ENCODE measurements around the gene DUSP16. TPM values are rescaled to one million over a fixed set of nuclear protein-coding genes. Genes with fewer than 3 reads are reported as not detected.
A peak's percentile ranks its signal among the peaks of the same experiment; 100 is the strongest.
"Not testable (repeated sequence)": the region's sequence is repeated elsewhere in the genome, so short reads cannot be mapped to it uniquely, and the experiment has no call there.

DUSP16 gene
- total RNA-seq, 1 donor from 2014 or later = 16.4 TPM

DNA sequence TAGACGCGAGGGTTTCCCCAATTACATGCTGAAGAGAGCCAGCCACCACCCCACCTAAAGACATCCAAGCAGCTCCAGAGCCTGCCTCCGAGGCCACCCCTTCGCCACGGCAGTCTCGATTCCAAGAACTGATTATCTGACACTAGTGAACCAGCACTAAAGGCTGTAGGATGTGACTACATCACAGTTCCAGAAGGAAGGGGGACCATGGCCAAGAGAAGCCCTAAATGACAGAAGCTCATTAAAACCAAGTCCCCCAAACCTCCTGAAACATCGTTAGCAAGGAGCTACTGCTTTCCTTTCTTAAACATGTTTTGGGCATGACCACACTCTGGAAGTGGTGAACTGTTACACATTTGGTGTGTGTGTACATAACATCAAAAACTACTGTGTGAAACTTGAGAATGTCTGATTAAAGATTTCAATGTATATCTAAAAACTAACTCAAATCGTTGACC is 88.2 kb downstream of the DUSP16 start:
- Histone ChIP-seq H3K27ac (replicated peaks) (peak overlapping the region; percentile 68), H3K36me3 (peaks cover 32% of the 10 kb centered on the region), H3K4me1 (peaks cover 17% of the 10 kb centered on the region), H3K4me3 (no peak overlapping the region), H3K9me3 (replicated peaks) (no peaks in the 10 kb centered on the region), H3K27me3 (ENCODE audit: low read depth) (no peaks in the 10 kb centered on the region)
- no peak for TF ChIP-seq CTCF (IDR thresholded peaks at IDR 0.05; ENCODE audit: borderline replicate concordance)
- DNase-seq = no peak
- intact Hi-C loops (cut with micrococcal nuclease) = no loop called here

DNA sequence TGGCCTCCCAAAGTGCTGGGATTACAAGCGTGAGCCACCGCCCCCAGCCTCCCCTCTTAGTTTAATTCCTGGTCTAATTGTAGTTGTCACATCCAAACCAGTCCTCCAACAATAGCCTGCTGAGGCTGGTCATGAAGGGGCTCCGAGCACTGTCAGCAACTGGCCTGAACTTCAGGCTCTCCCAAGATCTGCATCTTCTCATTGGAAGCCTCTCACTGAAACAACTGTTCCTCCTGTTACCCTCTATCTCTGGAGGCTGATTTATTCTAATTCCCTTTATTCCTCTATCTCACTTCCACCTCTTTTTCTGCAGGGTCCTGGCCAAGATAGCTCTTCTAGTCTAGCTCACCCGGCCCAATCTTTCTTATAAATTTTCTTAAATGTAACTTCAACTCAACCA is 89.4 kb downstream of the DUSP16 start:
- DNase-seq = no peak
- intact Hi-C loops (cut with micrococcal nuclease) = no loop called here
- Histone ChIP-seq H3K9me3 (replicated peaks) (no peaks in the 10 kb centered on the region), H3K4me3 (no peak overlapping the region), H3K4me1 (peaks cover 17% of the 10 kb centered on the region), H3K27ac (replicated peaks) (no peak overlapping the region), H3K36me3 (peaks cover 23% of the 10 kb centered on the region), H3K27me3 (ENCODE audit: low read depth) (no peaks in the 10 kb centered on the region)
- TF ChIP-seq CTCF (IDR thresholded peaks at IDR 0.05; ENCODE audit: borderline replicate concordance) = no peak

DNA sequence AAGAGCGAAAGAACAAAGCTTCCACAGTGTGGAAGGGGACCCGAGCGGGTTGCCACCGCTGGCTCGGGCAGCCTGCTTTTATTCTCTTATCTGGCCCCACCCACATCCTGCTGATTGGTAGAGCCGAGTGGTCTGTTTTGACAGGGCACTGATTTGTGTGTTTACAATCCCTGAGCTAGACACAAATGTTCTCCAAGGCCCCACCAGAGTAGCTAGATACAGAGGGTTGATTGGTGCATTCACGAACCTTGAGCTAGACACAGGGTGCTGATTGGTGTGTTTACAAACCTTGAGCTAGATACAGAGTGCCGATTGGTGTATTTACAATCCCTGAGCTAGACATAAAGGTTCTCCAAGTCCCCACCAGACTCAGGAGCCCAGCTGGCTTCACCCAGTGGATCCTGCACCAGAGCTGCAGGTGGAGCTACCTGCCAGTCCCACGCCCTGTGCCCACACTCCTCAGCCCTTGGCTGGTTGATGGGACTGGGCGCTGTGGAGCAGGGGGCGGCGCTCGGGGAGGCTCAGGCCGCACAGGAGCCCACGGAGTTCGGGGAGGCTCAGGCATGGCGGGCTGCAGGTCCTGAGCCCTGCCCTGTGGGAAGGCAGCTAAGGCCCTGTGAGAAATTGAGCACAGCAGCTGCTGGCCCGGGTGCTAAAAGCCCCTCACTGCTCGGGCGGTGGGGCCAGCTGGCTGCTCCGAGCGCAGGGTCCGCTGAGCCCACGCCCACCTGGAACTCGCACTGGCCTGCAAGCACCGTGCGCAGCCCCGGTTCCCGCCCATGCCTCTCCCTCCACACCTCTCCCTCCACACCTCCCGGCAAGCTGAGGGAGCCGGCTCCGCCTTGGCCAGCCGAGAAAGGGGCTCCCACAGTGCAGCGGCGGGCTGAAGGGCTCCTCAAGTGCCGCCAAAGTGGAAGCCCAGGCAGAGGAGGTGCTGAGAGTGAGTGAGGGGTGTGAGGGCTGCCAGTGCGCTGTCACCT is 90.4 kb downstream of the DUSP16 start:
- H3K27ac ChIP-seq (replicated peaks); H3K9me3 ChIP-seq (replicated peaks); DNase-seq; H3K27me3 ChIP-seq (ENCODE audit: low read depth); H3K4me3 ChIP-seq; intact Hi-C loops (cut with micrococcal nuclease): not testable (repeated sequence)
- H3K36me3 ChIP-seq = peaks cover 21% of the 10 kb centered on the region
- peaks cover 17% of the 10 kb centered on the region for H3K4me1 ChIP-seq

GRCh38 chr12:12470751-12471306 is 91.8 kb downstream of the DUSP16 start:
- H3K36me3 ChIP-seq = peaks cover 15% of the 10 kb centered on the region
- no peaks in the 10 kb centered on the region for H3K9me3 ChIP-seq (replicated peaks)
- no peak overlapping the region for H3K4me3 ChIP-seq
- no peak for DNase-seq
- intact Hi-C loops (cut with micrococcal nuclease) = no loop called here
- H3K27ac ChIP-seq (replicated peaks) = no peak overlapping the region
- TF ChIP-seq CTCF (IDR thresholded peaks at IDR 0.05; ENCODE audit: borderline replicate concordance) = no peak
- H3K4me1 ChIP-seq = peaks cover 15% of the 10 kb centered on the region
- no peaks in the 10 kb centered on the region for H3K27me3 ChIP-seq (ENCODE audit: low read depth)

DNA sequence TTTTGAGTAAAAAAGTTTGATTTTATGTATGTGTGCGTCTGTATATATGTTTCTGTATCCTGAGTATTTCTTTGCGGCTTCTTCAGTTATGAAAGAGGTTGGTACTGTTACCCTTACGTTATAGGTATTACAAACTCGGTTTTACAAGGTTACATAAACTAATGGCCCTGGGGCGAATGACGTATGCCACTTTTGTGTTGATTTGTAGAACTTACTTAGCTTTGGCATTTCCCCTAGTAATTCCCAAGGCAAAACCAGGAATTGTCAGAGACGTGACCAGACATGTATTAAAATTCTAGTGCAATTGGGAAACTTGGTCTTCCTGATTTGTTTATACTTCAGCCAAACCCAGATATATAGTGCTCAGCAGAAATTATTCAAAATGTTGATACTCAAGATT is 93.3 kb downstream of the DUSP16 start:
- DNase-seq = no peak
- no peaks in the 10 kb centered on the region for H3K27me3 ChIP-seq (ENCODE audit: low read depth)
- no peak overlapping the region for H3K27ac ChIP-seq (replicated peaks)
- intact Hi-C loops (cut with micrococcal nuclease) = no loop called here
- no peaks in the 10 kb centered on the region for H3K9me3 ChIP-seq (replicated peaks)
- H3K4me3 ChIP-seq = no peak overlapping the region
- peaks cover 25% of the 10 kb centered on the region for H3K36me3 ChIP-seq
- peaks cover 8% of the 10 kb centered on the region for H3K4me1 ChIP-seq
- no peak for TF ChIP-seq CTCF (IDR thresholded peaks at IDR 0.05; ENCODE audit: borderline replicate concordance)

- peaks cover 25% of the 10 kb centered on the region for H3K36me3 ChIP-seq
- intact Hi-C loops (cut with micrococcal nuclease) = no loop called here
- DNase-seq = no peak
- TF ChIP-seq CTCF (IDR thresholded peaks at IDR 0.05; ENCODE audit: borderline replicate concordance) = no peak
- H3K4me3 ChIP-seq = no peak overlapping the region
- no peaks in the 10 kb centered on the region for H3K9me3 ChIP-seq (replicated peaks)
- H3K27ac ChIP-seq (replicated peaks) = no peak overlapping the region
- no peaks in the 10 kb centered on the region for H3K27me3 ChIP-seq (ENCODE audit: low read depth)
- H3K4me1 ChIP-seq = peaks cover 6% of the 10 kb centered on the region
Measured at GRCh38 chr12:12468575-12468974, 94.1 kb downstream of the DUSP16 start.

Measured in left ventricle myocardium inferior (tissue), 1 donor.